GM21381 (cell line): ENCODE measurements around the gene RGSL1.

ENCODE experiments used
- ATAC-seq: cut with Tn5 transposase; IDR thresholded peaks from one replicate; pipeline ENCODE4 v1.9.1; 2021; ENCODE audit warnings: mild to moderate bottlenecking, moderate library complexity; ENCODE audit not compliant: unreplicated experiment

Gene RGSL1

DNA sequence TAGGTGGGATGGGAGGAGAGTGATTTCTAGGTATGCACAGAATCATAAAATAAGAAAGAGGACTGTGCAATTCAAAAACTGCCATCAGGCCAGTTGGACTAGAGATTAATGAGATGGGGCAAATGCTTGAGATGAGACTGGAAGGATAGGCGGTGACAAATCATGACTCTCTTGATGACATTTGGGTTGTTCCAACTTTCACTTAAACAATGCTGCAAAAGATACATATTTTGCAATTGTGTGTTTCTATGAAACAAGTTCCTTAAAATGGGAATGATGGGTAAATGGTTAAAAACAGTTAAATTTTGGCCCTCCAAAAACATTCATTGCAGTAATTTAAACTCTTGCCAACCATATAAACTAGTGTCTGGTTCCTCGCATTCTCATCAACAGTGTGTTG, 84.0 kb downstream of the RGSL1 start:
- ATAC-seq, result no peak

DNA sequence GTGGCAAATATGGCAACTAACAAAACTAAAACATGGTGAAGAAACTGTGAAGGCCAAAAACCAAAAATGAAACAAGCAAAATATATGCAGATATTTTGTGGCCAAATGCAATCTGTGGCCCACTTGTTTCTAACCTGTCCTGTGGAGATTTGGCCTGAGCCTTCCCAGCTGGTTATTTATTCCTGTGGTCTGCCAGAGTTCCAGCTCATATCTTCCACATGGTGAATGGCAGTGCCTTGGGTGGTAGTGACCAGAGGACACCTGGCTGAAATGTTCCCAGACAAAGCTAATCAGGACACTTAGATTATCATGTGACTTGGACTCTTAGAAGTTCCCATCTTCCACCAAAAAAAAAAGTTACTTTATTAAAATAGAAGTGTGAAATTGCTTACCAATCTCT, 99.4 kb downstream of the RGSL1 start:
- no peak for ATAC-seq

DNA sequence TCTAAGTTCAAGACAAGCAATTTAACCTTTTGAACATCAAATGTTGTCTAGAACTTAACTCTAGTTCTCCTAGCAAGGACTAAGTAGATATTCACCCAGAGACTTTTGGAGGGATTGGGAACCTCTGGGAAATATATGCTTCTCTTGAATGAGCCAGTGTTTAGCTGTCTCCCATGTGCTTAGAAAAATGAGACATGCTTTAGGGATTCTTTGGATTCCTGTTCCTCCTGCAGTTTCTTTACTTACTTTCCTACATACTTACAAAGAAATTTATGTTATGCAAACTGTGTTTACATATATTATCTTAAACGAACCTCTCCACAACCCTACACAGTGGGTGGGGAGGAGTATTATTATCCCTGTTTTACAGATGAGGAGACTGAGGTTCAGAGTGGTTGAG, 99.9 kb downstream of the RGSL1 start:
- ATAC-seq, result no peak

DNA sequence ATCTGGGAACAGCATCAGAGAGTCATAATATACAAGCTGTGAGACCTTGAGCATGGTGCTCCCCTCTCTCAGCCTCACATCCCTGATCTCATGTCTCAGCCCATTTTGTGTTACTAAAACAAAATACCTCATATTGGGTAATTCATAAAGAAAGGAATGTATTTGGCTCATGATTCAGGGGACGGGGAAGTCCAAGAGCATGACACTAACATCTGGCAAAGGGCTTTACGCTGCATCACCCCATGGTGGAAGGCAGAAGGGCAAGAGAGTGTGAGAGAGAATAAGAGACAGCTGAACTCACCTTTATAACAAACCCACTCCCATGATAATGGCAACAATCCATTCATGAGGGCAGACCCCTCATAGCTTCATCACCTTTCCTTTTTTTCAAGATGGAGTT, 102.6 kb downstream of the RGSL1 start:
- no peak for ATAC-seq

DNA sequence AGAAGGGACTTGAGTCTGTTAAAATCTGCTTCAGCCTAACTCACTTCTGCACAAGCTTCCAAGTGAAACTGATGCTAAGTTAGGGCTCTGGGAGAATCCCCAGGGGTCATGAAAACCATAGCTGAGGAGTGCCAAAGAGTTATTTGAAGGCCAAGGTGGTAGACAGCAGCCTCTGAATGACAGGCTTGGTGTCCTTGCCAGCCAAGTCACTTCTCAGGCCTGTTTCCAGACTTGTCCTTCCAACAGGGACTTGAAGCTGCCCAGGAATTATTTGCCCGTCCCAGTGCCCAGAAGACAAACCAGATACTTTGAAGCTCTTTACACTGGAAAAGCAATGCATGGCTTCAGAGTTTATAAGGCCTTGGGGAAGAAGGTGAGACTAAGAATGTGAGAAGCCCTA, 105.5 kb downstream of the RGSL1 start:
- ATAC-seq, result no peak

DNA sequence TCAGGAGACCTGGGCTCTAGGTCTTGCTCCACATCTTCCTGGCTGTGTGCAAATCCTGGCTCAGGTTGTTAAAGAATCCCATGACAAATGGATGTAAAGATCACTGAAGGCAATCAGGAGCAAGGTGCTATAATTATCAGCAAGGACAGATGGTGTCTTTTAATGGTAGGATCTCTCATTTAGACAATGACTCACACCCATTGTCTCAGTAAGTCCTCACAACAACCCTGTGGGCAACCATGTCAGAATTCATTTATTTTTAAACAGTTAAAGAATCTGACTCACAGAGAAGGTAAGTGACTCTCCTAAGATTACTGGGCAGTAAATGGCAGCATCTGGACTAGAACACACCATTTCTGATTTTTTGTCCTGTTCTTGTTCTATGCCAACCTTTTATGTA, 106.3 kb downstream of the RGSL1 start:
- ATAC-seq, result no peak

DNA sequence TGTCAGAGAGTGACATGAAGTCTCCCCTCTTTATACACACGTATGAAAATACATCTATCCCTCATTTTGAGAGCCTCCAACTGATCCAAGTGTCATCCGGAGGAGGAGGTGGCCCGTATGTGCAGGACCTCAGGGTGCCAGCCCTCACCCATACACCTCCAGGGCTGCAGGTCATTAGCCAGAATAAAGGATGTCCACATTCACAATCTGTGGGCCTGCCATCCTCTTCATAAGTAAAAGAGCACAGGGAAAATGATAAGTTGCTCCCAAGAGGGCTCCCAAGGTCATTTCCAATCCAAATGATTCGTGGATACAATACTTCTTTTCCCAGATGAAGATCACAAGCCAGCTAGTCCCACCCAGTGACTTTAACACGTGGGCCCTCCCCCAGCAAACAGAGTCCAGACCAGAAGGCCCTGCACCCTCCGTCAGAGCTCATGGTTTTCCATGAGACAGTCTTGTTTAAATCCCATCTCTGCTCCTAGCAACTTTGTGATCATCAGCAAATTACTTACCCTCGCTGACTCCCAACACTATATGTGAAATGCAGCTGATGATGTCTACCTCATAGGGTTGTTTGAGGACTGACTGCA, 110.5 kb downstream of the RGSL1 start:
- ATAC-seq, result no peak

DNA sequence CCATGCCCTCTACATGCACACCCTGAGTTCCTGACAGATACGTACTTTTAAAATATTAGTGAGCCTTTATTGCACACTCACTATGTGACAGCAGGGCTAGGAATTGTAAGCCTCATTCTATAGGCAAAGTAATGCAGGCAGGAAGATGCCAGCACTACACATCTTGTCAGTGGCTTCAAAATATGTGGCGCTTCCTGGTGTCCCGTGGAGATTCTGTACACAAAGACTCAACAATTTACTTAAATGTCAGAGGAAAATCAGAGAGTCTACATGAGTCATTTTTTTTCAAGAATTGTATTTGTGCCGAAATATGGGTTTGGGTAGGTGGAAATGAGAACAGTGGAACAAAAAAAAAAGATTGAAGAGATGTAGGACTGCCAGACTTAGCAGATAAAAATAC, 111.5 kb downstream of the RGSL1 start:
- no peak for ATAC-seq

DNA sequence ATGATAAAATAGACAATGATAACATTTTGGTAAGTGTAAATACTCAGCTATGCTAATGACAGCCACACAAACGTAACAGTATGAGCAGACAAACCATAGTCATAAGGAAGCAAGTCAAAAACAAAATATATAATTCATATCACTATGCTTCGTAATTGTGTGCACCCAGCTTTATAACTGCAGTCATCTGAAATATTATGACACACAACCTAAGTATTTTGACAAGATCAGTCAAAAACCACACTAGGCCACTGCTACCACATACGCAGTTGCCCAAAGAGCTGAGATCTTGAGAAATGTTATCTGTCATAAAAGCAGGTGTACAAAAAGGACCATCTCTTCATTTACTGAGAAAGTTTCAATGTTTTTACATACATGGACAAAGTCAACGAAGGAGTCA, 113.1 kb downstream of the RGSL1 start:
- ATAC-seq, result no peak

DNA sequence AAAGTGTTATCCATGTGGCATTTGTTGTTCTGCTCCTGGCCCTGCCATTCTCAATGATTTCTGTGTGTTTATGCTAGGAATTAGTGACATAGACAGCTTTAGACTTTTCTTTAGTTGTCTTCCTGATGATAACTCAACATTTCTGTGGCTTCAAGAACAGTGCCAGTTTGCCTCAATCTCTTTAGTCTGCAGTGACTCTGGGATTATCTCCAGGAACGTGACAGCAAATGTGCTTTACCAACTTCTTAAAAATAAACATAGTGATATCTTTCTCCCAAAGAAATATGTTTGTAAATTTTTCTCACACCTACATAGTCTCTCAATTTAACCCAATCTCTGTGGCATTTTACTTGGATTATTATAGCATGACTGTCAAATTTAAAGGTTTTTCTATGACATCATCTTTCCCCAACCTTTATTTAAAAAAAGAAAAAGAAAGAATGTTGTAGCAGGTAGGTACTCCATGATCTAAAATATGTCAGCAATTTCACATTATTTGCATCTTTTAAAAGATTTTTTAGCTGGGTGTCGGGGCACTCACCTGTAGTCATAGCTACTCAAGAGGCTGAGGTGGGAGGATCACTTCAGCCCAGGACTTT, 114.6 kb downstream of the RGSL1 start:
- no peak for ATAC-seq

DNA sequence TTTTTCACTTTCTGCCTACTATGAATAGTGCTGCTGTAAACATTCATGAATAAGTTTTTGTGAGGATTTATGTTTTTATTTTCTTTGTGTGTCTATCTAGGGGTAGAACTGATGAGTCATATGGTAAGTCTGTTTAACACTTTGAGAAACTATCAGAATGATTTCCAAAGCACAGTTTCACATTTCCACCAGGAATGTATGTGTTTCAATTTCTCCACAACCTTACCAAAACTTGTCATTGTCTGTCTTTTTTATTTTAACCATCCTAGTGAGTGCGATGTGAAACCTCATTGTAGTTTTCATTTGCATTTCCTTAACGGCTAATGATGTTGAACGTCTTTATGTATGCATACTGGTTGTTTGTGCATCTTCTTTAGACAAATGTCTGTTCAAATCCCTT, 115.6 kb downstream of the RGSL1 start:
- ATAC-seq, result no peak

DNA sequence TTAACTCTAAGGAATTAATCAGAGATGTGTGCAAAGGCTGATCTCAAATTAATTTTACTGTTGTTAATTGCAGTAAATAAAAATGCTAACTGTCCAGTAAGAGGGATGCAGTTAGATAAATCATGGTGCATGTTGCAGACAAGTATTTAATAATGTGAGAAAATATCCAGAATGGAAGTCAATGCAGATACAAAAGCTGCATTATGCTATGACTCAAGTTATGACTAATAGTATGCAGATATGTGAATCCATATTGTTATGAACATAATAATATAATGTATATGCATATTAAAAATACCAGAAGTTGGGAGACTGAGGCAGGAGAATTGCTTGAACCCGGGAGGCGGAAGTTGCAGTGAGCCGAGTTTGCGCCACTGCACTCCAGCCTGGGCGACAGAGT, 117.7 kb downstream of the RGSL1 start:
- no peak for ATAC-seq

DNA sequence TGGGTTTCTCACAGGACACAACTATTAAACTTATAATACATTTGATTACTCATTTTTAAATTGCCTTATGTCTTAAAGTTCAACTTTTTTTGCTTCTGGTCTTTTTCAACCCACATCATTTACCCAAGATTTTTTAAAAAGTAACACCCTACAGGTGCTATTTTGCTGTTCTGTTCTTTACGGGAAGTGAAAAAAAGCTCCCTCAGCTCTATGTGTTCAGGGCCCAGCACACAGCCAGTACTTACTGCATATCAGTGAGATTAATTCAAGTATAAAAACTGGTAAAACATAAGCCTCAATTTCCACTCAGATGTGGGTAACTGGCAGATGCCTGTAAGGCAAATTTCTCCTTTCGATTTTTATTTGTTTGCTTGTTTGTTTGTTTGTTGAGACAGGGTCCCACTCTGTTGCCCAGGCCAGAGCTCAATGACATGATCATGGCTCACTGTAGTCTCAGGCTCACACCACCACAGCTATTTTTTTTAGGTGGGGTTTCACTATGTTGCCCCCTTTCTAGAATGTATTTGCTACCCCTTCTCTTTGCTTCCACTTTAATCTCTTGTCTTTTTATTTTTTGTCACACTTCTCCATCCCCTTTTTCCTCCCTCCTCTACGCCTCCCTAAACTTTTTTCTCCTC, 118.8 kb downstream of the RGSL1 start:
- no peak for ATAC-seq

DNA sequence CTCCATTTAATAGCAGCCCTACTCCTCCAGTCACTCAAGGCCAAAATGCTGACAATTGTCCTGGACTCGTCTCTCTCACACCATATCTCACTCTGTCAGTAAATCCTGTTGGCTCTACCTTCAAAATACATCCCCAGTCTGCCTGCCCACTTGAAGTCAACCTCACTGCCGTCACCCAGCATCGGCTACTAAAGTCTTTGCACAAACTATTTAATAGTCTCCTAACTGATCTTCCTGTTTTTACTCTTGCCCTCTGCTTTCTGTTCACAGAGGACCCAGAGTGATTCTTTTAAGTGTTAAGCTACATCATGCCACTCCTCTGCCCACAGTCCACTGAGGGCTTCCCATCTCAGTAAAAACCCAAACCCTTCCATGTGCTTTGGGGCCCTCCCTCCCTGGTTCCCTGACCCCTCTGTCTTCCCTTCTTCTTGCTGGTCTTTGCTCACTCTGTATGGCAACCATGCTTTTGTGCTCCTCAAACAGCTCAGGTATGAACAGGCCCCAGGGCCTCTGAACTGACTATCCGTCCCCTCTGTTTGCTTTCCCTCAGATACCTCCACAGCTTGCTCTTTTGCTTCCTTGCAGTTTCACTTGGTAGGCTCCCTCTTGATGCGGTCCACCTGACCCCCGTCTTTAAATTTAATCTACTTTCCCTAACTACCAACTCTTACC, 120.1 kb downstream of the RGSL1 start:
- no peak for ATAC-seq

DNA sequence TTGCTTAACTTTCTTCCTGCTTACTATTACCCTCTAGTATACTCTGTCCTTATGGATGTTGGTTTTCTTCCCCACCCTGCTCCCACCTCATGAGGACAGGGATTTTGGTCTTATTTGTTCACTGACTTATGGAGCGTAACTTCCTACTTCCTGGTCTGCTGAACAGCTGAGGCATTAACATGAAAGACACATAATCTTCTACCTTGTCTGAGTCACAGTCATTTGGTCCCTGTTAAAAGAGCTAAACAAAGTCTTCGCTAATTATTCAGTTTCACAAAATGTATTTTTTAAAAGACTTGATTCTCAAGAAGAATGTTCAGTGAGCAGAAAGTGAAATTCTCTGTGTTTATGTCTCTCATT, 120.6 kb downstream of the RGSL1 start:
- ATAC-seq, result no peak

DNA sequence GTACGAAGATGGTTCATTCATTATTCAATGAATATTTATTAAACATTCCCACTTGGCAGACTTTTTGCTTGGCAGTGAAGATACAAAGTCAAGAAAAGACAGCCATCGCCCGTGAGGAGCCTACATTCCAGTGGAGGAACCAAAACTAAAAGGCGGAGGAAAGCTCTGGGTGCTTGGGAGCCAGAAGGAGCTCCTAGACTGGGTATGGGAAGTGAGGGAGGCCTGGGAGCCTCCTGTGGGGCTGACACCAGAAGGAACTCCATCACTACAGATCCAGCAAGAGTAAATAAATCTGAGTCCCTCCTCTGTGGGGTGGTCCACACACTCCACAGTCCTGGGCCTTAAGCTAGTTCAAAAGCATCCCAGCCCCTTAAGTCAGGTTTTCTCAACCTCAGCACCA, 124.2 kb downstream of the RGSL1 start:
- ATAC-seq, result no peak

DNA sequence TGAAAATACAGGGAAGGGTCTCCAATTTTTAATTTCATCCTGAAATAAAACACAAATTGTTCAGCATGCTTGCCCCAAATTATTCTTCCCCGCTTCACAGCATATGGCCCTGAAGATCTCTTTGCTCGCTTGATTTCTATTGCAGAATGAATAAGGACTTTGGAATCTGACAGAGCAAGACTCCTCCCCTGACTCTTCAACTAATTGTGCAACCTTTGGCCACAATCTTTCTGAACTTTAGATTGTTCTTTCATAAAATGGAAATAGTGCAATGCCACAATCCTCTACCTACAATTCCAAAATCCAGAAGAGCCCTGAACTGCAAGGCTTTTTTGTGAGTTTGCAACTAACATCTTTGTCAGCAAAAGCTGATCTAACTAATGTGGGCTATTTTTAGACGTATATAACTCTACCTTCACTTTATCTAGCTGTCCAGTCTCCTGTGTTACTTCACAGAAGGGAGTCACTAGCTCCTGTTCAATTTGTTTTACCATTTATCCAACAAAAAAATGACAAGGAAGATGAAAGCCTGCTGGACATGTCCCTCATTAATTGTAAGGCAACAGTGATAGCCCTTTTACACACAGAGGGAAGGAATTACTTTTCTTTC, 125.7 kb downstream of the RGSL1 start:
- no peak for ATAC-seq

DNA sequence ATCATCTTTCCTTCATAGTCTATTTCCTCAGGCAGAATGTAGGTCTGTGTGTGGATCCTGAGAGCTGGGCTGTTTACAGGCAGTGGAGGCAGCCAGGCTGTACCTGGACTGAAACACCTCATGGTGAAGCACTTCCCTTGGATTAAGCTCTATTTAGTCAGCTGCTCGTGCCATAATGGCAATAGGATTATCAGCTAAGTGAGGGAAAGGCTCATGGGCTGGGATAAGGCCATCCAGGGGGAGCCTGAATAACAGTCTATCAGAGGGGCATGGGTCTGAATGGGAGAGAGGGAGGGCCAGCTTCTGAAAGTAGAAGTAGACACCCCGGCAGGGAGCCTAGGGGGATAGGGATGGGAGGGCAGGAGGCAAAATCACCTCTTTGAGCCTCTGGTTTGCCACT, 130.8 kb downstream of the RGSL1 start:
- no peak for ATAC-seq

DNA sequence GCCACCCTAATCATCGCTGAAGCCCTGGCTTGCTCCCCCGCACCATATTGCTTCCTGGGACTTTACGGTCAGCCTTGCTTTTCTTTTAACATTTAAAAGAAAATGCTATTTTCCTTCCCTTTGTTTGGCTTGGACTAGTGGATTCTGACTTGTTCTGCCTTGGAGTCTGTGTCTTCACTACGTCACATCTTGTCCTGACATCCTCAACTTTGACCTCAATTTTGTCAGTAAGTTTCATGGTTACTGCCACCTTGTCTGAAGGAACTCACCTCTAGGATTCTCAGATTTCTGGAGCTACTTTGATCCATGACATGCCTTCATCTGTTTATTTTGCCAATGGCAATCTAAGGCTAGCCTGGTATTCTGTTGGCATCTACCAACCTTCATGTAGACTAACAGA, 134.8 kb downstream of the RGSL1 start:
- no peak for ATAC-seq

DNA sequence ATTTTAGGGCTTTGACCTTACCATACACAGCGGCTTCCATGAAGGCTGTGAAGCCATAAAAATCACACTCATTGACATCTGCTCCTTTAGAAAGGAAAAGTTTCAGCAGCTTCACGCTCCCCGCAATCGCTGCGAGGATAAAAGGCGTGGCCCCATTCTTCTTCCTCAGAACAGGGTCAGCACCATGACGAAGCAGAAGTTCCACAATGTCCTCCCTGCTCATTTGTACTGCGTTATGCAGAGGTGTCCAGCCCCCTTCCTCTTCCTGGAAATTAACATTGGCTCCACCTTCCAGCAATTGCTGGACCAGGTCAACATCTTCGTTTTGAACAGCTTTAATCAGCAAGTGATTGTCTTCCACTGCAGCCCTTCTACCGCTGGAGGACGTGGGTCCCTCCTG, 136.4 kb downstream of the RGSL1 start:
- no peak for ATAC-seq

DNA sequence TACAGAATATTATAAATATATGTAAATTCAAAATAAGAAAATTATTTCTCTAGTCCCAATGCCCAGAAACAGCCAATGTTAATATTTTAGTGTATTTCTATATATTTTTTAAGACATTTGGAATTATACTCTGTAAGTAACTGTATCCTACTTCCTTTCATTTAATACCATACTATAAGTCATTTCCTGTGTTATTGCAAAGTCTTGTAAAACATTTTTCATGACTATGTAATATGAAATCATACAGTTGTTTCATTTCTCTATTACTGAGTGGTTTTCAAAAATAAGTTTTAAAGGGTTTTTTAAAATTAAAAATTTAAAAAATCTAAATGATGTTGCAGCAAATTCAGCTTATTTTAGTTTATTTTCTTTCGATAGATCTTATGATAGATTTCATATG, 137.1 kb downstream of the RGSL1 start:
- no peak for ATAC-seq
